ENCODE measurements around the gene BTBD18. TPM values are rescaled to one million over a fixed set of nuclear protein-coding genes. Genes with fewer than 3 reads are reported as not detected.

Gene BTBD18
- not detected for total RNA-seq

GRCh38 chr11:57751676-57752253, at the start of gene BTBD18:
BTBD18 (minus strand) TSS chr11:57751819; CDS start chr11:57751188, 631 bp downstream.
- peak; percentile 22 to 67 for TF ChIP-seq CTCF (IDR thresholded peaks at IDR 0.05)
- no peaks in the 10 kb centered on the region for H3K36me3 ChIP-seq
- H3K4me1 ChIP-seq: peaks cover 0 to 8% of the 10 kb centered on the region in 2 donors
- DNase-seq (ENCODE audit: low spot score): no peak
- H3K4me3 ChIP-seq: no peak within 1 kb of the TSS
- H3K27ac ChIP-seq: peak within 1 kb of the TSS in 1 of 2 donors; percentile 37
- H3K9me3 ChIP-seq: no peaks in the 10 kb centered on the region
- no peaks in the 10 kb centered on the region for H3K27me3 ChIP-seq

- DNase-seq (ENCODE audit: low spot score): no peak
- H3K4me3 ChIP-seq: no peak overlapping the region
- H3K36me3 ChIP-seq: peaks cover 77% of the 10 kb centered on the region
- no peaks in the 10 kb centered on the region for H3K27me3 ChIP-seq
- H3K9me3 ChIP-seq: no peaks in the 10 kb centered on the region
- peaks cover 0 to 51% of the 10 kb centered on the region in 2 donors for H3K4me1 ChIP-seq
- H3K27ac ChIP-seq: peak overlapping the region; percentile 18 to 65
- TF ChIP-seq CTCF (IDR thresholded peaks at IDR 0.05): no peak
Measured at GRCh38 chr11:57801183-57801485, 49.5 kb upstream of the BTBD18 start.

- TF ChIP-seq CTCF (IDR thresholded peaks at IDR 0.05): peak; percentile 77 to 91
- Histone ChIP-seq H3K9me3 (no peaks in the 10 kb centered on the region), H3K27ac (peak overlapping the region; percentile 18 to 65), H3K36me3 (peaks cover 77% of the 10 kb centered on the region), H3K4me1 (peaks cover 0 to 49% of the 10 kb centered on the region in 2 donors), H3K4me3 (no peak overlapping the region), H3K27me3 (no peaks in the 10 kb centered on the region)
- DNase-seq (ENCODE audit: low spot score): no peak
Measured at GRCh38 chr11:57800444-57801182, 49.0 kb upstream of the BTBD18 start.

- peak overlapping the region; percentile 32 to 65 for H3K27ac ChIP-seq
- H3K27me3 ChIP-seq: no peaks in the 10 kb centered on the region
- H3K4me1 ChIP-seq: peaks cover 0 to 54% of the 10 kb centered on the region in 2 donors
- H3K4me3 ChIP-seq: no peak overlapping the region
- no peaks in the 10 kb centered on the region for H3K9me3 ChIP-seq
- DNase-seq (ENCODE audit: low spot score): no peak
- H3K36me3 ChIP-seq: peaks cover 77% of the 10 kb centered on the region
- no peak for TF ChIP-seq CTCF (IDR thresholded peaks at IDR 0.05)
Measured at GRCh38 chr11:57798905-57799559, 47.4 kb upstream of the BTBD18 start.

GRCh38 chr11:57793351-57794115, 41.9 kb upstream of the BTBD18 start:
- Histone ChIP-seq H3K36me3 (peaks cover 65% of the 10 kb centered on the region), H3K27me3 (no peaks in the 10 kb centered on the region), H3K27ac (peak overlapping the region; percentile 36 to 59), H3K4me1 (peaks cover 0 to 60% of the 10 kb centered on the region in 2 donors), H3K9me3 (no peaks in the 10 kb centered on the region), H3K4me3 (no peak overlapping the region)
- DNase-seq (ENCODE audit: low spot score): no peak
- TF ChIP-seq CTCF (IDR thresholded peaks at IDR 0.05): no peak
